ENCODE measurements around the gene FN1. TPM values are rescaled to one million over a fixed set of nuclear protein-coding genes. Genes with fewer than 3 reads are reported as not detected.

Gene FN1
- total and polyA plus RNA-seq, 2 donors (not counting 1 experiment from before 2014, with no cell fraction given): 0.05 TPM; not detected in 1

DNA sequence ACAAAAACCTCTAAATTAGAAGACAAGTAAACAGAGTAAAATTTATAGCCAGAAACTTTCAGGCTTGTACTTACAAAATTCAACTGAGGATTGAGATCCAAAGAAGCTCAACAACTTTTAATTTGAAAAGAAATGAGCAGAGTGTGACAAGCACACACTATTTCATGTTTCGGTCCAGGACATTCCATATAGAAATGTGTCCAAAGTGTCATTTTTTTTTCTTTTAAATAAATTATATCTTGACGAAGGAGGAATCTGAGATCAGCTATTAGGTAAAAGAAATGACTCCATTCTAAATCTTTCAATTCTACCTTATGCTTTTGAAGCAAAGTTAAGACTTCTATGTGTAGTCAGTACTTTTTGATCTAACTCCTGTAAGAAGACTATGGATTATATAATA is 4.6 kb downstream of the FN1 start:
- no peak for ATAC-seq (ENCODE audit: low read depth)
- Histone ChIP-seq H3K79me2 (ENCODE audit: control insufficient read depth, insufficient read depth, low read length) (no peaks in the 10 kb centered on the region), H3K27me3 (replicated peaks in 1 of 4; ENCODE audit: control extremely low read depth in 1 of 4, control insufficient read depth in 3 of 4, insufficient read depth in 4 of 4, low read length in 3 of 4) (peaks cover 0 to 35% (median 27%) of the 10 kb centered on the region in 4 experiments), H4K20me1 (ENCODE audit: control insufficient read depth, insufficient read depth, low read length, poor library complexity, severe bottlenecking) (no peaks in the 10 kb centered on the region), H3K27ac (ENCODE audit: low read length in 2 of 2) (no peak overlapping the region), H3K9ac (ENCODE audit: low read length) (no peak overlapping the region), H3K4me3 (ENCODE audit: control extremely low read depth in 1 of 5, extremely low read depth in 1 of 5, insufficient read depth in 1 of 5, low read depth in 2 of 5, low read length in 4 of 5) (no peak overlapping the region), H2AFZ (ENCODE audit: insufficient read depth, low read depth, low read length, poor library complexity, severe bottlenecking) (no peak overlapping the region), H3K36me3 (replicated peaks in 1 of 2; ENCODE audit: control extremely low read depth in 1 of 2, control insufficient read depth in 1 of 2, extremely low read depth in 1 of 2, insufficient read depth in 2 of 2, low read length in 1 of 2) (no peaks in the 10 kb centered on the region), H3K4me2 (replicated peaks; ENCODE audit: low read depth, low read length, poor library complexity, severe bottlenecking) (no peak overlapping the region), H3K9me3 (ENCODE audit: control extremely low read depth in 1 of 3, control insufficient read depth in 2 of 3, insufficient read depth in 1 of 3, low read length in 2 of 3) (peaks cover 0 to 1% (median 0%) of the 10 kb centered on the region in 3 donors), H3K4me1 (ENCODE audit: control insufficient read depth in 2 of 2, insufficient read depth in 2 of 2, low read length in 2 of 2) (peaks cover 10 to 12% of the 10 kb centered on the region in 2 donors)
- no peak overlapping the region for H3K4me3 Mint-ChIP-seq
- H3K9me3 Mint-ChIP-seq (ENCODE audit: insufficient read depth): peaks cover 2% of the 10 kb centered on the region
- TF ChIP-seq, protein P1, sequence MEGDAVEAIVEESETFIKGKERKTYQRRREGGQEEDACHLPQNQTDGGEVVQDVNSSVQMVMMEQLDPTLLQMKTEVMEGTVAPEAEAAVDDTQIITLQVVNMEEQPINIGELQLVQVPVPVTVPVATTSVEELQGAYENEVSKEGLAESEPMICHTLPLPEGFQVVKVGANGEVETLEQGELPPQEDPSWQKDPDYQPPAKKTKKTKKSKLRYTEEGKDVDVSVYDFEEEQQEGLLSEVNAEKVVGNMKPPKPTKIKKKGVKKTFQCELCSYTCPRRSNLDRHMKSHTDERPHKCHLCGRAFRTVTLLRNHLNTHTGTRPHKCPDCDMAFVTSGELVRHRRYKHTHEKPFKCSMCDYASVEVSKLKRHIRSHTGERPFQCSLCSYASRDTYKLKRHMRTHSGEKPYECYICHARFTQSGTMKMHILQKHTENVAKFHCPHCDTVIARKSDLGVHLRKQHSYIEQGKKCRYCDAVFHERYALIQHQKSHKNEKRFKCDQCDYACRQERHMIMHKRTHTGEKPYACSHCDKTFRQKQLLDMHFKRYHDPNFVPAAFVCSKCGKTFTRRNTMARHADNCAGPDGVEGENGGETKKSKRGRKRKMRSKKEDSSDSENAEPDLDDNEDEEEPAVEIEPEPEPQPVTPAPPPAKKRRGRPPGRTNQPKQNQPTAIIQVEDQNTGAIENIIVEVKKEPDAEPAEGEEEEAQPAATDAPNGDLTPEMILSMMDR (IDR thresholded peaks at IDR 0.05): no peak
- TF ChIP-seq EZH2 (IDR thresholded peaks at IDR 0.05; ENCODE audit: borderline replicate concordance, insufficient read depth, low read depth, low read length, poor library complexity, severe bottlenecking): no peak
- H3K27ac Mint-ChIP-seq: no peak overlapping the region
- no peak for DNase-seq
- peaks cover 65% of the 10 kb centered on the region for H3K27me3 Mint-ChIP-seq
- ChIA-PET CTCF (no interaction called here), POLR2A (no interaction called here)
- intact Hi-C loops (cut with micrococcal nuclease): no loop called here
- H3K4me1 Mint-ChIP-seq: peaks cover 8% of the 10 kb centered on the region
- WGBS (ENCODE audit: insufficient coverage): no CpG with 5 or more reads among the region's 2 CpGs

DNA sequence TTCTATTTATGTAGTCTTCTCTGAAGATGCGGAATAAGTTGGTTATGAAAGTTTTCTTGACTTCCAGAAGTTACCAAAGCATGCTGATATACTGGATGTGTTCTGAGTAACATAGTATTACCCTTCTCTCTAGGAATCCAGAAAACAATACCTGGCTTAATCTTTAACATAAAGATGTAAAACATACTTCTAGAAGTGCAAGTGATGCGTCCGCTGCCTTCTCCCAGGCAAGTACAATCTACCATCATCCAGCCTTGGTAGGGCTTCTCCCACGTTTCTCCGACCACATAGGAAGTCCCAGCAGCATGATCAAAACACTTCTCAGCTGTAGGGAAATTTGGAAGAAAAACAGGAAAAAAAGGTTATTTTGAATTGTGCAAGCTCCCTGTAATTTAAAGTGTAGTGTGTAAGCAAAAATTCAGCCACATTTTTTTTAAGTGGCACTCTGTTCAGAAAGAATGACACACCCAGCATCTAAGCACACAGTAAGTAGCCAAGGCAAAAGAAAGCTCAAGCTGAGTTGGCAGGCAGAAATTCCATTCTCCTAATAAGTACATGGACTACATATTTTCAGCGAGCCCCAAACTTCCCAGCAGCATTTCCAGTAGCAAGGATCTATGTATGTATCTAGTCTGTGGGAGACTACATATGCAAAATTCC is 5.2 kb downstream of the FN1 start:
- H3K27ac Mint-ChIP-seq: no peak overlapping the region
- peaks cover 2% of the 10 kb centered on the region for H3K9me3 Mint-ChIP-seq (ENCODE audit: insufficient read depth)
- ATAC-seq (ENCODE audit: low read depth) (no peak), DNase-seq (no peak)
- peaks cover 0 to 1% (median 0%) of the 10 kb centered on the region in 3 donors for H3K9me3 ChIP-seq (ENCODE audit: control extremely low read depth in 1 of 3, control insufficient read depth in 2 of 3, insufficient read depth in 1 of 3, low read length in 2 of 3)
- H3K9ac ChIP-seq (ENCODE audit: low read length): no peak overlapping the region
- H3K79me2 ChIP-seq (ENCODE audit: control insufficient read depth, insufficient read depth, low read length): no peaks in the 10 kb centered on the region
- no CpG with 5 or more reads among the region's 6 CpGs for WGBS (ENCODE audit: insufficient coverage)
- intact Hi-C loops (cut with micrococcal nuclease): no loop called here
- peaks cover 0 to 35% (median 22%) of the 10 kb centered on the region in 4 experiments for H3K27me3 ChIP-seq (replicated peaks in 1 of 4; ENCODE audit: control extremely low read depth in 1 of 4, control insufficient read depth in 3 of 4, insufficient read depth in 4 of 4, low read length in 3 of 4)
- peaks cover 6% of the 10 kb centered on the region for H3K4me1 Mint-ChIP-seq
- peaks cover 63% of the 10 kb centered on the region for H3K27me3 Mint-ChIP-seq
- H3K4me3 ChIP-seq (ENCODE audit: control extremely low read depth in 1 of 5, extremely low read depth in 1 of 5, insufficient read depth in 1 of 5, low read depth in 2 of 5, low read length in 4 of 5): no peak overlapping the region
- no peak for TF ChIP-seq EZH2 (IDR thresholded peaks at IDR 0.05; ENCODE audit: borderline replicate concordance, insufficient read depth, low read depth, low read length, poor library complexity, severe bottlenecking)
- TF ChIP-seq, protein P1 (IDR thresholded peaks at IDR 0.05): no peak
- H2AFZ ChIP-seq (ENCODE audit: insufficient read depth, low read depth, low read length, poor library complexity, severe bottlenecking): no peak overlapping the region
- POLR2A ChIA-PET: no interaction called here
- H3K4me1 ChIP-seq (ENCODE audit: control insufficient read depth in 2 of 2, insufficient read depth in 2 of 2, low read length in 2 of 2): peaks cover 7% of the 10 kb centered on the region in 2 donors
- no peak overlapping the region for H3K4me3 Mint-ChIP-seq
- H4K20me1 ChIP-seq (ENCODE audit: control insufficient read depth, insufficient read depth, low read length, poor library complexity, severe bottlenecking): no peaks in the 10 kb centered on the region
- H3K36me3 ChIP-seq (replicated peaks in 1 of 2; ENCODE audit: control extremely low read depth in 1 of 2, control insufficient read depth in 1 of 2, extremely low read depth in 1 of 2, insufficient read depth in 2 of 2, low read length in 1 of 2): no peaks in the 10 kb centered on the region
- CTCF ChIA-PET: no interaction called here
- H3K27ac ChIP-seq (ENCODE audit: low read length in 2 of 2): no peak overlapping the region
- no peak overlapping the region for H3K4me2 ChIP-seq (replicated peaks; ENCODE audit: low read depth, low read length, poor library complexity, severe bottlenecking)
